ENCODE results near the gene RGS4. TPM values are rescaled to one million over a fixed set of nuclear protein-coding genes. Genes with fewer than 3 reads are reported as not detected.

Gene RGS4
- total and polyA plus RNA-seq, 2 donors (not counting 1 experiment from before 2014, with no cell fraction given): not detected

DNA sequence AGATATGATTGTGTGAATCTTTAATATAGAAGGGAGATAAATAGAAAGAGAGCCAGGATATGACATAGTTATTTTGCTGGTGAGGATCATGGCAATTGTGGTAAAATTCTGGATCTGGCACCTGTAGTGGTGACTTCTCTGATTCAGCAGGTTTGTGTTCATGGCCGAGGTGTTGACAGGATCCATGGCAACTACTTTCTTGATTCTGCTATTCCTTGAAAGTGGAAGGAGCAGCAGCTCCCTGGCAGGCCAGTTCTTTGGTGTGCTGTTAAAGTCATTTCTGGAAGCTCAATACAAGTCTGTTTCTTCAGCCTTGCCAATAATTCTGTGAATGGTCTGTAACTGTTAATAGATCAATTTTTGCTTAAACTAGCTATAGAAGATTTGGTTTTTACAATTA lies 33.4 kb downstream of the RGS4 start:
- no peak for ATAC-seq (ENCODE audit: low read depth)
- Histone ChIP-seq H3K4me1 (ENCODE audit: control insufficient read depth in 2 of 2, insufficient read depth in 2 of 2, low read length in 2 of 2) (no peaks in the 10 kb centered on the region), H3K9me3 (ENCODE audit: control extremely low read depth in 1 of 3, control insufficient read depth in 2 of 3, insufficient read depth in 1 of 3, low read length in 2 of 3) (no peaks in the 10 kb centered on the region), H3K9ac (ENCODE audit: low read length) (no peak overlapping the region), H3K36me3 (replicated peaks in 1 of 2; ENCODE audit: control extremely low read depth in 1 of 2, control insufficient read depth in 1 of 2, extremely low read depth in 1 of 2, insufficient read depth in 2 of 2, low read length in 1 of 2) (no peaks in the 10 kb centered on the region), H3K27ac (ENCODE audit: low read length in 2 of 2) (no peak overlapping the region), H3K27me3 (replicated peaks in 1 of 4; ENCODE audit: control extremely low read depth in 1 of 4, control insufficient read depth in 3 of 4, insufficient read depth in 4 of 4, low read length in 3 of 4) (no peaks in the 10 kb centered on the region), H4K20me1 (ENCODE audit: control insufficient read depth, insufficient read depth, low read length, poor library complexity, severe bottlenecking) (no peaks in the 10 kb centered on the region), H3K4me2 (replicated peaks; ENCODE audit: low read depth, low read length, poor library complexity, severe bottlenecking) (no peak overlapping the region), H2AFZ (ENCODE audit: insufficient read depth, low read depth, low read length, poor library complexity, severe bottlenecking) (no peak overlapping the region), H3K79me2 (ENCODE audit: control insufficient read depth, insufficient read depth, low read length) (no peaks in the 10 kb centered on the region), H3K4me3 (ENCODE audit: control extremely low read depth in 1 of 5, extremely low read depth in 1 of 5, insufficient read depth in 1 of 5, low read depth in 2 of 5, low read length in 4 of 5) (no peak overlapping the region)
- CTCF ChIA-PET: no interaction called here
- POLR2A ChIA-PET: no interaction called here
- 100% methylated on average over 1 of the region's 1 CpG for WGBS (ENCODE audit: insufficient coverage)
- Mint-ChIP-seq H3K27me3 (peaks cover 13% of the 10 kb centered on the region), H3K4me3 (no peak overlapping the region), H3K4me1 (no peaks in the 10 kb centered on the region), H3K27ac (no peak overlapping the region), H3K9me3 (ENCODE audit: insufficient read depth) (no peaks in the 10 kb centered on the region)
- intact Hi-C loops (cut with micrococcal nuclease): no loop called here
- TF ChIP-seq, protein P1, sequence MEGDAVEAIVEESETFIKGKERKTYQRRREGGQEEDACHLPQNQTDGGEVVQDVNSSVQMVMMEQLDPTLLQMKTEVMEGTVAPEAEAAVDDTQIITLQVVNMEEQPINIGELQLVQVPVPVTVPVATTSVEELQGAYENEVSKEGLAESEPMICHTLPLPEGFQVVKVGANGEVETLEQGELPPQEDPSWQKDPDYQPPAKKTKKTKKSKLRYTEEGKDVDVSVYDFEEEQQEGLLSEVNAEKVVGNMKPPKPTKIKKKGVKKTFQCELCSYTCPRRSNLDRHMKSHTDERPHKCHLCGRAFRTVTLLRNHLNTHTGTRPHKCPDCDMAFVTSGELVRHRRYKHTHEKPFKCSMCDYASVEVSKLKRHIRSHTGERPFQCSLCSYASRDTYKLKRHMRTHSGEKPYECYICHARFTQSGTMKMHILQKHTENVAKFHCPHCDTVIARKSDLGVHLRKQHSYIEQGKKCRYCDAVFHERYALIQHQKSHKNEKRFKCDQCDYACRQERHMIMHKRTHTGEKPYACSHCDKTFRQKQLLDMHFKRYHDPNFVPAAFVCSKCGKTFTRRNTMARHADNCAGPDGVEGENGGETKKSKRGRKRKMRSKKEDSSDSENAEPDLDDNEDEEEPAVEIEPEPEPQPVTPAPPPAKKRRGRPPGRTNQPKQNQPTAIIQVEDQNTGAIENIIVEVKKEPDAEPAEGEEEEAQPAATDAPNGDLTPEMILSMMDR (IDR thresholded peaks at IDR 0.05): no peak
- TF ChIP-seq EZH2 (IDR thresholded peaks at IDR 0.05; ENCODE audit: borderline replicate concordance, insufficient read depth, low read depth, low read length, poor library complexity, severe bottlenecking): no peak
- no peak for DNase-seq

DNA sequence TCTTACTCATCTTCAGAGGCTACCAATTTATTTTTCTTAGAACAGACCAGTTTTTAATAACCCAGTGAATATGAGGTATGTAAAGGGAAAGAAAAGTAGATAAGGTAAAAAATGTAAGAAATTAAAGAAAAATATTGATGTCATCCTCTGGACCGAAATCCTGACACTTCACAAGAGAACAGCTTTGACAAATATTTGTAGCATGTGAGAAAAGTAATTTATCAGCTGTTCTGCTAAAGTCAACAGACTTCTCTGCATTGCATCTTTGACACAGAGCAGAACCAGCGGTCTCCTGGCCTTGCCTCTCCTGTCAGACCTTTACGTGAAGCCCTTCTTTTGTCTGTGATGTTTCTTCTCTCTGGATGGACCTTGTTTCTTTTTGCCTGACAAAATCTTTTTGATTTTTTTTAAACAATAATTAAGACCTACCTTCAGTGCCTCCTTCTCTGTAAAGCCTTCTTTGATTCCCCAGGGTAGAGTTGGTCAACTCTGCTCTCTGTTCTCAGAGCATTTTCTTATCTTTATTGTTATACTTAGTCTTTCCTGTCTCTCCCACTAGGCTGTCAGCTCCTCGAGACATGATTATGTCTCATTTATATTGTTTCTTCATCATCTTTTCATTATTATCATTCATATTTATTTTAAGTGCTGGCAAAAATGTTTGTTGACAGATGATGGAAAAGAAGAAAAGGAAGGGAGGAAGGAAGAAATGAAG lies 35.4 kb downstream of the RGS4 start:
- CTCF ChIA-PET: no interaction called here
- POLR2A ChIA-PET: no interaction called here

More for the DNA sequence above, 35.4 kb downstream of the RGS4 start:
- Histone ChIP-seq H4K20me1 (ENCODE audit: control insufficient read depth, insufficient read depth, low read length, poor library complexity, severe bottlenecking) (no peaks in the 10 kb centered on the region), H2AFZ (ENCODE audit: insufficient read depth, low read depth, low read length, poor library complexity, severe bottlenecking) (no peak overlapping the region), H3K4me2 (replicated peaks; ENCODE audit: low read depth, low read length, poor library complexity, severe bottlenecking) (no peak overlapping the region), H3K4me1 (ENCODE audit: control insufficient read depth in 2 of 2, insufficient read depth in 2 of 2, low read length in 2 of 2) (no peaks in the 10 kb centered on the region), H3K4me3 (ENCODE audit: control extremely low read depth in 1 of 5, extremely low read depth in 1 of 5, insufficient read depth in 1 of 5, low read depth in 2 of 5, low read length in 4 of 5) (no peak overlapping the region), H3K36me3 (replicated peaks in 1 of 2; ENCODE audit: control extremely low read depth in 1 of 2, control insufficient read depth in 1 of 2, extremely low read depth in 1 of 2, insufficient read depth in 2 of 2, low read length in 1 of 2) (no peaks in the 10 kb centered on the region), H3K79me2 (ENCODE audit: control insufficient read depth, insufficient read depth, low read length) (no peaks in the 10 kb centered on the region), H3K27ac (ENCODE audit: low read length in 2 of 2) (no peak overlapping the region), H3K9ac (ENCODE audit: low read length) (no peak overlapping the region), H3K27me3 (replicated peaks in 1 of 4; ENCODE audit: control extremely low read depth in 1 of 4, control insufficient read depth in 3 of 4, insufficient read depth in 4 of 4, low read length in 3 of 4) (peaks cover 0 to 5% (median 0%) of the 10 kb centered on the region in 4 experiments), H3K9me3 (ENCODE audit: control extremely low read depth in 1 of 3, control insufficient read depth in 2 of 3, insufficient read depth in 1 of 3, low read length in 2 of 3) (peaks cover 0 to 6% (median 0%) of the 10 kb centered on the region in 3 donors)
- DNase-seq (no peak), ATAC-seq (ENCODE audit: low read depth) (no peak)
- intact Hi-C loops (cut with micrococcal nuclease): no loop called here
- no peak overlapping the region for H3K27ac Mint-ChIP-seq
- no peak overlapping the region for H3K4me3 Mint-ChIP-seq
- TF ChIP-seq, protein P1 (IDR thresholded peaks at IDR 0.05): no peak
- TF ChIP-seq EZH2 (IDR thresholded peaks at IDR 0.05; ENCODE audit: borderline replicate concordance, insufficient read depth, low read depth, low read length, poor library complexity, severe bottlenecking): no peak
- WGBS (ENCODE audit: insufficient coverage): no CpG with 5 or more reads among the region's 4 CpGs
- H3K9me3 Mint-ChIP-seq (ENCODE audit: insufficient read depth): no peaks in the 10 kb centered on the region
- no peaks in the 10 kb centered on the region for H3K4me1 Mint-ChIP-seq
- H3K27me3 Mint-ChIP-seq: peaks cover 13% of the 10 kb centered on the region
